Measurements from ENCODE around the gene PPP1R14D.
"Not testable (repeated sequence)": the region's sequence is repeated elsewhere in the genome, so short reads cannot be mapped to it uniquely, and the experiment has no call there.

Gene PPP1R14D

GRCh38 chr15:40871749-40872617, 43.5 kb upstream of the PPP1R14D start:
- no peak for TF ChIP-seq CTCF (IDR thresholded peaks at IDR 0.05)
- no peak for TF ChIP-seq ZFX (IDR thresholded peaks at IDR 0.05; ENCODE audit: borderline replicate concordance)
- H3K27ac ChIP-seq = no peak overlapping the region

GRCh38 chr15:40870716-40871115, 42.2 kb upstream of the PPP1R14D start:
- H3K27ac ChIP-seq = no peak overlapping the region
- no peak for TF ChIP-seq ZFX (IDR thresholded peaks at IDR 0.05; ENCODE audit: borderline replicate concordance)
- TF ChIP-seq CTCF (IDR thresholded peaks at IDR 0.05) = no peak

- no peak for TF ChIP-seq CTCF (IDR thresholded peaks at IDR 0.05)
- no peak for TF ChIP-seq ZFX (IDR thresholded peaks at IDR 0.05; ENCODE audit: borderline replicate concordance)
- no peak overlapping the region for H3K27ac ChIP-seq
These were observed 41.2 kb upstream of the PPP1R14D start for GRCh38 chr15:40869686-40870085.

- no peak for TF ChIP-seq CTCF (IDR thresholded peaks at IDR 0.05)
- TF ChIP-seq ZFX (IDR thresholded peaks at IDR 0.05; ENCODE audit: borderline replicate concordance) = no peak
- no peak overlapping the region for H3K27ac ChIP-seq
These were observed 38.7 kb upstream of the PPP1R14D start for GRCh38 chr15:40867199-40867598.

GRCh38 chr15:40863660-40864270, 35.3 kb upstream of the PPP1R14D start:
- no peak overlapping the region for H3K27ac ChIP-seq
- TF ChIP-seq CTCF (IDR thresholded peaks at IDR 0.05) = no peak
- TF ChIP-seq ZFX (IDR thresholded peaks at IDR 0.05; ENCODE audit: borderline replicate concordance) = no peak

GRCh38 chr15:40861147-40861546, 32.6 kb upstream of the PPP1R14D start:
- H3K27ac ChIP-seq = not testable (repeated sequence)

GRCh38 chr15:40859206-40859851, 30.8 kb upstream of the PPP1R14D start:
- no peak overlapping the region for H3K27ac ChIP-seq
- TF ChIP-seq ZFX (IDR thresholded peaks at IDR 0.05; ENCODE audit: borderline replicate concordance) (no peak), CTCF (IDR thresholded peaks at IDR 0.05) (peak; percentile 91)

Measured in 22Rv1 (cell line).